Measurements from ENCODE around the gene DNM2.

The DNM2 gene

DNA sequence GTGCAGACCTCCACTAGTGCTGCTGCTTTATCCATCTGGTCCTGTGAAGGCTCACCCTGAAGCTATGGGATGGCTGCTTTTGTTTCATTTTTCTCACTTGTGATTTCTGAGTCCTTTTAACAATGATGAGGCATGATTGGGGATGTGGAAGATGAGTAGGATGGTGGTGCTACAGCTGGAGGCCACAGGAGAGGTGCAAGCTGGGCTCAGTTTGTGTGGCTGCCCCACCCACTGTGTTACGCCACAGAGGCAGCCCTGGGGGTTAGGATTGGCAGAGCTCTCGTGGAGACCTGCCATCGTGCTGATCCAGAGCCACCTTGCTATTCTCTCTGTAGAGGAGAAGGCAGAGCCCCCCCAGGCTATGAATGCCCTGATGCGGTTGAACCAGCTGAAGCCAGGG lies 36.2 kb upstream of the DNM2 start:
- Histone ChIP-seq H4K20me1 (ENCODE audit: control insufficient read depth, insufficient read depth, low read depth, low read length) (peaks cover 7% of the 10 kb centered on the region; the same call in 1 of the 2 replicates), H3K9me2 (replicated peaks; ENCODE audit: control insufficient read depth, low read length) (no peaks in the 10 kb centered on the region), H3K27ac (ENCODE audit: low read depth, low read length) (no peak overlapping the region), H3K4me1 (ENCODE audit: control insufficient read depth, low read length) (no peaks in the 10 kb centered on the region), H3K9me3 (ENCODE audit: control insufficient read depth, insufficient read depth, low read length) (no peaks in the 10 kb centered on the region), H3K79me2 (ENCODE audit: control insufficient read depth, low read length) (peaks cover 77% of the 10 kb centered on the region), H3K36me3 (ENCODE audit: control insufficient read depth, low read length) (peaks cover 99% of the 10 kb centered on the region), H3F3A (ENCODE audit: control insufficient read depth, insufficient read depth) (peaks cover 6% of the 10 kb centered on the region), H3K27me3 (ENCODE audit: control insufficient read depth, low read length) (no peaks in the 10 kb centered on the region), H3K4me3 (ENCODE audit: low read length) (no peak overlapping the region), H3K4me2 (ENCODE audit: low read length) (no peak overlapping the region)
- TF ChIP-seq, protein P1, sequence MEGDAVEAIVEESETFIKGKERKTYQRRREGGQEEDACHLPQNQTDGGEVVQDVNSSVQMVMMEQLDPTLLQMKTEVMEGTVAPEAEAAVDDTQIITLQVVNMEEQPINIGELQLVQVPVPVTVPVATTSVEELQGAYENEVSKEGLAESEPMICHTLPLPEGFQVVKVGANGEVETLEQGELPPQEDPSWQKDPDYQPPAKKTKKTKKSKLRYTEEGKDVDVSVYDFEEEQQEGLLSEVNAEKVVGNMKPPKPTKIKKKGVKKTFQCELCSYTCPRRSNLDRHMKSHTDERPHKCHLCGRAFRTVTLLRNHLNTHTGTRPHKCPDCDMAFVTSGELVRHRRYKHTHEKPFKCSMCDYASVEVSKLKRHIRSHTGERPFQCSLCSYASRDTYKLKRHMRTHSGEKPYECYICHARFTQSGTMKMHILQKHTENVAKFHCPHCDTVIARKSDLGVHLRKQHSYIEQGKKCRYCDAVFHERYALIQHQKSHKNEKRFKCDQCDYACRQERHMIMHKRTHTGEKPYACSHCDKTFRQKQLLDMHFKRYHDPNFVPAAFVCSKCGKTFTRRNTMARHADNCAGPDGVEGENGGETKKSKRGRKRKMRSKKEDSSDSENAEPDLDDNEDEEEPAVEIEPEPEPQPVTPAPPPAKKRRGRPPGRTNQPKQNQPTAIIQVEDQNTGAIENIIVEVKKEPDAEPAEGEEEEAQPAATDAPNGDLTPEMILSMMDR (IDR thresholded peaks at IDR 0.05; ENCODE audit: low read depth, low read length, poor library complexity, severe bottlenecking): no peak
- no peak for TF ChIP-seq EZH2phosphoT487 (IDR thresholded peaks at IDR 0.05; ENCODE audit: borderline replicate concordance, low read length)

DNA sequence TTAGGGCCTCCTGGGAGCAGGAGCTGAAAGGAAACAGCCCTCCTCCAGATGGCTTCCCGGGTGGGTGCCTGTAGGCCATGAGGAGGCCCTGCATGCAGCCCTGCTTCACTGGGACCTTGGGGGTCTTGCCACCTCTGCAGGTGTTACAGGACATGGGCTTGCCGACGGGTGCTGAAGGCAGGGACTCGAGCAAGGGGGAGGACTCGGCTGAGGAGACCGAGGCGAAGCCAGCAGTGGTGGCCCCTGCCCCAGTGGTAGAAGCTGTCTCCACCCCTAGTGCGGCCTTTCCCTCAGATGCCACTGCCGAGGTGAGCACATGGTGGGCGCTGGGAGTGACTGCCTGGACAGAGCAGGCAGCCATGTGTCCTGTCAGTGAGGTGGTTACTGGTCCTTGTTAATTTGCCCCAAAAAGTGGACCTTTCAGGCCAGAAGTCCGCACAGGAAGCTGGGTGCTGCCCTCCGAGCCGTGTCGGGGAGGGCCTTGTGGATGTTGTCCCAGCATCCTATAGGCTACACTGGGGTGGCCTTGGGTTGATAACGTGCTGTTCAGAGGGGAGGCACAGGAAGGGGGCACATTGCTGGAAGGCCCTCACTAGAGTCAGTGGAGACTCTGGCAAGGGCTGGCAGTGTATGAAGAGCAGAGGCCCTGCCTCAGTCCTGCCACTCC lies 35.3 kb upstream of the DNM2 start:
- H3K27ac ChIP-seq (ENCODE audit: low read depth, low read length): no peak overlapping the region
- no peak overlapping the region for H3K4me2 ChIP-seq (ENCODE audit: low read length)
- TF ChIP-seq EZH2phosphoT487 (IDR thresholded peaks at IDR 0.05; ENCODE audit: borderline replicate concordance, low read length): no peak
- TF ChIP-seq, protein P1 (IDR thresholded peaks at IDR 0.05; ENCODE audit: low read depth, low read length, poor library complexity, severe bottlenecking): no peak
- no peaks in the 10 kb centered on the region for H3K4me1 ChIP-seq (ENCODE audit: control insufficient read depth, low read length)
- no peaks in the 10 kb centered on the region for H3K9me2 ChIP-seq (replicated peaks; ENCODE audit: control insufficient read depth, low read length)
- no peaks in the 10 kb centered on the region for H3K27me3 ChIP-seq (ENCODE audit: control insufficient read depth, low read length)
- peaks cover 7% of the 10 kb centered on the region; the same call in 1 of the 2 replicates for H4K20me1 ChIP-seq (ENCODE audit: control insufficient read depth, insufficient read depth, low read depth, low read length)
- H3K9me3 ChIP-seq (ENCODE audit: control insufficient read depth, insufficient read depth, low read length): no peaks in the 10 kb centered on the region
- peaks cover 98% of the 10 kb centered on the region for H3K36me3 ChIP-seq (ENCODE audit: control insufficient read depth, low read length)
- no peak overlapping the region for H3K4me3 ChIP-seq (ENCODE audit: low read length)
- peaks cover 6% of the 10 kb centered on the region for H3F3A ChIP-seq (ENCODE audit: control insufficient read depth, insufficient read depth)
- peaks cover 72% of the 10 kb centered on the region for H3K79me2 ChIP-seq (ENCODE audit: control insufficient read depth, low read length)

DNA sequence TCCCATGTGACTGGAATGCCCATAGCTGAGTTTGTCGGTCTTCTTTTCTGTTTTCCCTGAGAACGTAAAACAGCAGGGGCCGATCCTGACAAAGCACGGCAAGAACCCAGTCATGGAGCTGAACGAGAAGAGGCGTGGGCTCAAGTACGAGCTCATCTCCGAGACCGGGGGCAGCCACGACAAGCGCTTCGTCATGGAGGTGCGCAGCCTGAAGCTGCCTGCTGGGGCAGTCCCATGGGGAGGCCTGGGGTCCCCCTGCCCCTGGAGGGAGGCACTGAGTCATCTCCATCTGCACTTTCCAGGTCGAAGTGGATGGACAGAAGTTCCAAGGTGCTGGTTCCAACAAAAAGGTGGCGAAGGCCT lies 34.8 kb upstream of the DNM2 start:
- Histone ChIP-seq H3K4me1 (ENCODE audit: control insufficient read depth, low read length) (no peaks in the 10 kb centered on the region), H3K27ac (ENCODE audit: low read depth, low read length) (no peak overlapping the region), H3K79me2 (ENCODE audit: control insufficient read depth, low read length) (peaks cover 69% of the 10 kb centered on the region), H3K4me3 (ENCODE audit: low read length) (no peak overlapping the region), H4K20me1 (ENCODE audit: control insufficient read depth, insufficient read depth, low read depth, low read length) (peaks cover 7% of the 10 kb centered on the region; the same call in 1 of the 2 replicates), H3K27me3 (ENCODE audit: control insufficient read depth, low read length) (no peaks in the 10 kb centered on the region), H3K9me3 (ENCODE audit: control insufficient read depth, insufficient read depth, low read length) (no peaks in the 10 kb centered on the region), H3F3A (ENCODE audit: control insufficient read depth, insufficient read depth) (peaks cover 6% of the 10 kb centered on the region), H3K9me2 (replicated peaks; ENCODE audit: control insufficient read depth, low read length) (no peaks in the 10 kb centered on the region), H3K36me3 (ENCODE audit: control insufficient read depth, low read length) (peaks cover 98% of the 10 kb centered on the region), H3K4me2 (ENCODE audit: low read length) (no peak overlapping the region)
- TF ChIP-seq, protein P1 (IDR thresholded peaks at IDR 0.05; ENCODE audit: low read depth, low read length, poor library complexity, severe bottlenecking): no peak
